Fibroblast of the aortic adventitia (primary cell): ENCODE measurements around the gene COL15A1. TPM values are rescaled to one million over a fixed set of nuclear protein-coding genes. Genes with fewer than 3 reads are reported as not detected.

ENCODE experiments used
- DNase-seq: peaks from one replicate; pipeline ENCODE4 v3.0.0-alpha.2; 2010; ENCODE audit warnings: low read depth
- H3K4me3 ChIP-seq: 2 replicates; pipeline ENCODE4 v1.5.1; 2011; ENCODE audit warnings: low read depth, mild to moderate bottlenecking, control low read depth, low read length, moderate library complexity
- total RNA-seq: library from RNA; depleted of rRNA; stranded (reverse); fragments of >200 nt; gene quantifications from 2 replicates; pipeline ENCODE4 v1.2.3, GENCODE V29; 2012; ENCODE audit warnings: low replicate concordance
- TF ChIP-seq, protein P1 (sequence below): IDR thresholded peaks from 2 replicates; pipeline ENCODE4 v1.5.1; 2011; ENCODE audit warnings: mild to moderate bottlenecking, low read length, control low read depth, inconsistent platforms; ENCODE audit not compliant: insufficient read depth

The COL15A1 gene
- total RNA-seq, 1 donor, result 25.3 TPM

DNA sequence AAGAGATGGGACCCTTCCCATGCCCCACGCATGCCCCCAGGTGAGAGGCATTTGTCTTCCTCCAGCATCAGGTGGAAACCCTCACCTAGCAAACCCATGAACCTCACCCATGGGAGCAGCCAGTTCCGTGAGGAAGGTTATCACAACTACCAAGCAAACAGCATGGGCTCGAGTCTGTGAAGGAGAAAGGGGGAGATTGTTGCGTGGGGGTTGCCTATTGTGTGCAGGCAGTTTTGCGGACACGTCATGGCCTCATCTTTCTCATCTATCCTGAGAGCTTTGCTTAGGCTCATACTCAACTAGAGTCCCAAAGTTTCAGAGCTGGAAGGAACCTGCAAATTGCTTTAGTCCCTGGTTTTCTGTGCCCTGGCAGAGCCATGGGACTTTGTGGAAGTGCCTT is 87.6 kb downstream of the COL15A1 start:
- no peak overlapping the region for H3K4me3 ChIP-seq
- TF ChIP-seq, protein P1, sequence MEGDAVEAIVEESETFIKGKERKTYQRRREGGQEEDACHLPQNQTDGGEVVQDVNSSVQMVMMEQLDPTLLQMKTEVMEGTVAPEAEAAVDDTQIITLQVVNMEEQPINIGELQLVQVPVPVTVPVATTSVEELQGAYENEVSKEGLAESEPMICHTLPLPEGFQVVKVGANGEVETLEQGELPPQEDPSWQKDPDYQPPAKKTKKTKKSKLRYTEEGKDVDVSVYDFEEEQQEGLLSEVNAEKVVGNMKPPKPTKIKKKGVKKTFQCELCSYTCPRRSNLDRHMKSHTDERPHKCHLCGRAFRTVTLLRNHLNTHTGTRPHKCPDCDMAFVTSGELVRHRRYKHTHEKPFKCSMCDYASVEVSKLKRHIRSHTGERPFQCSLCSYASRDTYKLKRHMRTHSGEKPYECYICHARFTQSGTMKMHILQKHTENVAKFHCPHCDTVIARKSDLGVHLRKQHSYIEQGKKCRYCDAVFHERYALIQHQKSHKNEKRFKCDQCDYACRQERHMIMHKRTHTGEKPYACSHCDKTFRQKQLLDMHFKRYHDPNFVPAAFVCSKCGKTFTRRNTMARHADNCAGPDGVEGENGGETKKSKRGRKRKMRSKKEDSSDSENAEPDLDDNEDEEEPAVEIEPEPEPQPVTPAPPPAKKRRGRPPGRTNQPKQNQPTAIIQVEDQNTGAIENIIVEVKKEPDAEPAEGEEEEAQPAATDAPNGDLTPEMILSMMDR, result no peak
- DNase-seq, result no peak

DNA sequence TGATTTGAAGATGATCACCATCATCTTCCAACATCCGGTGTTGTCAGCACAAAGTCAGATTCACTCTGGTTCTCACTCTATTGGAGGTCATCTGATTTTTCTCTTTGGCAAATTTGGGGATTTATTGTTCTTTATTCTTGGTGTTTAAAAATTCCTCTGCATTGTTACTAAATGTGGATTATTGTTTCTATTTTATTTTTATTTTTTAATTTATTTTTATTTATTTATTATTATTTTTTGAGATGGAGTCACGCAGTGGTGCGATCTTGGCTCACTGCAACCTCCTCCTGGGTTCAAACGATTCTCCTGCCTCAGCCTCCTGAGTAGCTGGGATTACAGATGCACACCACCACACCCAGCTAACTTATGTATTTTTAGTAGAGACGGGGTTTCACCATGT is 88.3 kb downstream of the COL15A1 start:
- H3K4me3 ChIP-seq, result no peak overlapping the region
- TF ChIP-seq, protein P1, result no peak
- DNase-seq, result no peak

DNA sequence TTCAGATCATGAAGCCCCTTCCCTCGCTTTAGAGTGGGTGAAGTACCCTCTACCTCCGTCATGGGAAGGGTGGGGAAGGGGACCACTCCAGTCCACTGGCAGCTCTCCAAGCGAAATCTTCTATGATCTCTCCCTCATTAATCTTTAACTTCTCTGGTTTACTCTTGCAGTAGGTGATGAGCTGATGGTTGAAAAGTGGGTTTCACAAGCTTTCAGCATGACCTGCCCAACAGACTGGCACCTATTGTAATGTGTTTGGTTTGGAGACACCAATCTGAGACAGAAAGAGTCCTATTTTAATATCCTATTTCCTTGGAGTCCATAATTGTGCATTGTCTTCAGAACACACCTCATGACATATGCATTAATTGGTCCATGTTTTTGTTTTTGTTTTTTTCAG is 90.4 kb downstream of the COL15A1 start:
- TF ChIP-seq, protein P1, result no peak
- DNase-seq, result no peak
- H3K4me3 ChIP-seq, result no peak overlapping the region

DNA sequence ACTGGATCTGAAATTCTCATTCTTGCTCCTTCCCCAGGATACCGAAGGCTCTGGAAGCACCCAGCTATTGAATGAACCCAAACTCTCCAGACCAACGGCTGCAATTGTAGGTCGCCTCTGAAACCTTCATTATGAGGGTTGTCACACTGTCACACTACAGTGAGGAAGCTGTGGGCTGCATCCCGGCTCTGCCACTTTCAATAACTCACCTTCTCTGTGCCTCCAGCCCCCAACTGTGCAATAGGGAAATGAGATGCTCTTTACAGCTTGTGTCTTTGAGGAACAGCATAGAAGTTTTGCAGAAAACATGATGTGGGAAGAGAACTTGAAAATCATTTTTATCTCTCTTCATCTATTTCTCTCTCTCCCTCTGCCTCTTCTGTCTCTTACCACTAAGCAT is 91.6 kb downstream of the COL15A1 start:
- TF ChIP-seq, protein P1, result no peak
- no peak for DNase-seq
- H3K4me3 ChIP-seq, result no peak overlapping the region

DNA sequence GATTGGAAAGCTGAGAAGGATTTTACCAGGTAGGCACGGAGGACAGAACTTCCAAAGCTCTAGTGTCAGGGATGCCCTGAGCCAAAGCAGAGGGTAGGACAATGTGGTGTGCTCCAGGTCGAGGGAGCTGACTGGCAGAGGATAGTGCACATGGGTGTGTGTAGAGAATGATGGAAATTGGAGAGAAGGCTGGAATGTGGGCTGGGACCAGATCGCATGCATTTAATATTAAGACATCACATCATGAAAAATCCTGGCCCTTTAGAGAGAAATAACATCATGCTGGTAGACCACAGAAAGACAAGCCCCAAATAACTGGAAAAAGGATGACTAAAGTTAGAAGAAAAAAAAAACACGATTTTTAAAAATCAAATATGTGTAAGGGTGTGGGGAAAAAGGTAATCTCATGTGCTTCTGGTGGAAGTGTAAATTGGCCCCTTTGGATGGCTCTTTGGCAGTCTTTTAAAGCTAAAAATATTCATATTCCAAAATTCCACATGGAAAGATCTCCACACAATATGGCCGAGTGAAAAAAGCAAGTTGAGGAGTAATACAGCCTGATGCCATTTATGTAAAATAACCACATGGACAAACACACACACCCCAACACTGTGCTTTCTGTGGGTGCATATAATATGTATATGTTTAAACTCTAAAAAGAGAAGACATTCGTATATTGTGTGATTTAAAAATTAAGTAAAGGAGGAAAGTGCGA is 94.2 kb downstream of the COL15A1 start:
- TF ChIP-seq, protein P1, result no peak
- DNase-seq, result peak; percentile 63
- H3K4me3 ChIP-seq, result no peak overlapping the region

DNA sequence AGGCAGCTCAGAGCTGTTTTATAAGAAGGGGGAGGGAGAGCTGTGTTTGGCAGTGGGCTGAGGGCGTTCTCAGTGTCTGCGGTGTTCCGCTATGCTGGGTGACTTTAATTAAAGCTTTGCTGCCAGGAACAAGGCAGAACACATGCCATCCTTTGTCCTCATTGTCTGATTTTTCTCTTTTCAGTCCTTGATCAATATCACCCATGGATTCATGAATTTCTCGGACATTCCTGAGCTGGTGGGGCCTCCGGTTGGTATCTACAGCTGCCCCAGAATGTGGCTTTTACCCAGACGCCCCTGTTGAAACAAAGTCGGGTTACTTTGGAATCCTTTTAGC is 94.7 kb downstream of the COL15A1 start:
- DNase-seq, result no peak
- TF ChIP-seq, protein P1, result no peak

More for the DNA sequence above, 94.7 kb downstream of the COL15A1 start:
- H3K4me3 ChIP-seq, result no peak overlapping the region
